K562 (cell line): ENCODE measurements around the gene POLR2A. TPM values are rescaled to one million over a fixed set of nuclear protein-coding genes. Genes with fewer than 3 reads are reported as not detected.

Experiments used
- CCAR2 ChIP-seq: fragments of 200-400 bp; formaldehyde crosslinking; IDR thresholded peaks from 2 replicates; pipeline ENCODE4 v1.6.1; 2017; ENCODE audit warnings: mild to moderate bottlenecking, low read depth, low read length
- E4F1 ChIP-seq: fragments of 250-450 bp; sonication (Bioruptor Pico); IDR thresholded peaks from 2 replicates; pipeline ENCODE4 v1.5.0; 2021; ENCODE audit warnings: mild to moderate bottlenecking, borderline replicate concordance
- FIP1L1 ChIP-seq: fragments of 200-400 bp; formaldehyde crosslinking; IDR thresholded peaks from 2 replicates; pipeline ENCODE4 v1.6.1; 2018; ENCODE audit warnings: mild to moderate bottlenecking, low read depth, low read length; ENCODE audit not compliant: poor library complexity, severe bottlenecking
- GTF2A2 ChIP-seq: IDR thresholded peaks from 2 replicates; pipeline ENCODE4 v1.6.1; 2016; ENCODE audit warnings: mild to moderate bottlenecking, missing genetic modification characterization, missing compliant biosample characterization
- KAT7 ChIP-seq: sonication (generic); formaldehyde crosslinking; IDR thresholded peaks from 2 replicates; pipeline ENCODE4 v1.8.0; 2022; ENCODE audit warnings: missing genetic modification reagents, mild to moderate bottlenecking, borderline replicate concordance
- L3MBTL2 ChIP-seq: fragments of 450-650 bp; IDR thresholded peaks from 2 replicates; pipeline ENCODE4 v1.6.1; 2016; ENCODE audit warnings: mild to moderate bottlenecking, moderate library complexity
- MLLT1 ChIP-seq, 2 experiments: fragments of 450-650 bp; IDR thresholded peaks; 2 replicates each; pipeline ENCODE4 v1.6.1; 2016
- MTF1 ChIP-seq: fragments of 250-450 bp; sonication (Bioruptor Pico); IDR thresholded peaks from 2 replicates; pipeline ENCODE4 v1.9.0; 2021; ENCODE audit warnings: moderate library complexity, mild to moderate bottlenecking, inconsistent platforms, borderline replicate concordance
- OTX1 ChIP-seq: fragments of 450-650 bp; formaldehyde crosslinking; IDR thresholded peaks from 2 replicates; pipeline ENCODE4 v1.4.0; 2022; ENCODE audit warnings: mild to moderate bottlenecking
- POLR2G ChIP-seq: fragments of 200-400 bp; formaldehyde crosslinking; IDR thresholded peaks from 2 replicates; pipeline ENCODE4 v1.6.1; 2017; ENCODE audit warnings: low read depth, mild to moderate bottlenecking, antibody characterized with exemption, low read length, moderate library complexity
- POLR2H ChIP-seq: IDR thresholded peaks from 2 replicates; pipeline ENCODE4 v1.6.1; 2016; ENCODE audit warnings: missing genetic modification characterization, low read depth, mild to moderate bottlenecking, control low read depth, missing compliant biosample characterization, moderate library complexity
- PRPF4 ChIP-seq: fragments of 200-400 bp; formaldehyde crosslinking; IDR thresholded peaks from one replicate; pipeline ENCODE4 v1.6.1; 2017; ENCODE audit warnings: low read length, low read depth, mild to moderate bottlenecking; ENCODE audit not compliant: insufficient read depth, poor library complexity, severe bottlenecking
- RAD21 ChIP-seq, 2 experiments: fragments of 250-450 bp in 1 of 2; fragments of 450-650 bp in 1 of 2; sonication (Bioruptor Pico) in 1 of 2; formaldehyde crosslinking in 1 of 2; IDR thresholded peaks in 1 of 2; conservative IDR thresholded peaks in 1 of 2; 2 replicates each; pipeline versions ENCODE4 v1.4.0 to v1.8.0; 2020 to 2022; ENCODE audit warnings: mild to moderate bottlenecking in 2 of 2, moderate library complexity in 1 of 2
- TAF7 ChIP-seq: fragments of 450-650 bp; IDR thresholded peaks from 2 replicates; pipeline ENCODE4 v1.6.1; 2016; ENCODE audit warnings: missing genetic modification characterization, missing compliant biosample characterization
- THAP12 ChIP-seq: fragments of 250-450 bp; sonication (Bioruptor Pico); IDR thresholded peaks from 2 replicates; pipeline ENCODE4 v1.9.0; 2021; ENCODE audit warnings: mild to moderate bottlenecking, inconsistent platforms
- USF1 ChIP-seq: sonication (generic); formaldehyde crosslinking; IDR thresholded peaks from 2 replicates; pipeline ENCODE4 v1.9.0; 2022; ENCODE audit warnings: mild to moderate bottlenecking, missing genetic modification reagents
- ZC3H11A ChIP-seq: IDR thresholded peaks from 2 replicates; pipeline ENCODE4 v1.6.1; 2012; ENCODE audit warnings: low read depth, low read length, improper control_type of control experiment
- ZNF174 ChIP-seq: fragments of 250-450 bp; sonication (Bioruptor Pico); IDR thresholded peaks from 2 replicates; pipeline ENCODE4 v1.4.0; 2020; ENCODE audit warnings: mild to moderate bottlenecking
- ZNF3 ChIP-seq: fragments of 250-450 bp; sonication (Bioruptor Pico); IDR thresholded peaks from 2 replicates; pipeline ENCODE4 v1.5.0; 2021; ENCODE audit warnings: mild to moderate bottlenecking, moderate library complexity
- ZNF507 ChIP-seq: conservative IDR thresholded peaks from 2 replicates; pipeline ENCODE4 v1.6.1; 2017; ENCODE audit warnings: missing genetic modification characterization, missing compliant biosample characterization
- ZNF589 ChIP-seq: fragments of 200-800 bp; sonication (Bioruptor generic); IDR thresholded peaks from 2 replicates; pipeline ENCODE4 v1.6.1; 2016; ENCODE audit warnings: low read depth, missing genetic modification characterization, missing compliant biosample characterization
- polyA plus RNA-seq, 8 experiments: library from polyadenylated mRNA; depleted of rRNA in 4 of 8; stranded (reverse) in 5 of 8; unstranded in 3 of 8; fragments of >200 nt; fragmentation: Nextera tagmentation in 2 of 8; fragmentation: Illumina TruSeq in 1 of 8; extraction: Ambion mirVana in 2 of 8; extraction: Trizol in 1 of 8; gene quantifications; 2 replicates each; pipeline versions ENCODE4 v1.2.1 to v1.2.3, GENCODE V29; 2011 to 2014; ENCODE audit warnings: inconsistent platforms in 1 of 8, missing spikeins in 1 of 8
- total RNA-seq, 7 experiments: library from RNA; depleted of rRNA in 6 of 7; stranded (reverse); fragments of >200 nt in 6 of 7; fragmentation: Illumina TruSeq in 2 of 7; extraction: Trizol in 2 of 7; gene quantifications; 2 replicates each; pipeline versions ENCODE4 v1.2.1 to v1.2.3, GENCODE V29; 2011 to 2021; ENCODE audit warnings: low replicate concordance in 1 of 7

POLR2A gene
- total and polyA plus RNA-seq, 9 of the 15 experiments (the other 6 are each of a cell fraction or from before 2014, with no cell fraction given), result 1.3 to 109 (median 12.4) TPM

DNA sequence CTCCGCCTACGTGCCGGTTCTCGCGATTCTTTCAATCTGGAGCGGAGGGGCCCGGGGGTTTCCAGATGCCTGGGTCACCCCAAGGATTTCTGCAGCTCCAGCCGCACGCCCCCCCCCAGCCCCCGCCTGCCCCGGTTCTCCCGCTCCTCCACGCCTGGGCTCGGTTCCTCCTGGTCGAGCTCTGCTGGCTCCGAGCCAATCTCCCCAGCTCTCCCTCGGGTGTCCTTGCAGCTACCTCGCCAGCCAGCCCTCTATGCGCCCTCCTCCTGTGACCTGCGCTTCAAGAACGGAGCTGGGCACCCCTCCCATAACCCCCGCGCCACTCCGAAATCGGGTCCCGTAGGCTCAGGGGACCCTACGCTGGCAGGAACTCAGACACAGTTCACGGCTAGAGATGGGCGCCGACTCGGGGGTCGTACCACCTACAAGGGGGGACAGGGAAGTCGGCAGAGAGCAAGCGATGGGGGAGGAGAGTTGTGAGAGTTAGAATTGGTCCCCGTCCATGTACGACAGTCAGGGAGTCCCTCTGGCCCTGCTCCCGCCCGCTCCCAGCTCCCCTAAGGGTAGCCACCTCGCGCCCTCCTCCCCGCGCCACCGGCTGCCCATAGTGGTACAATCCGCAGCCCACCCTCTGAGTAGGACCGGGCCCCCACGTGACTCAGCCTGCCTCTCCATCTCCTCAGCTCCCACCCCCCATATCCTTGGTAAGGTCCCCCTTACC is 43.9 kb upstream of the POLR2A start (continued):
- TF ChIP-seq CCAR2, result no peak
- TF ChIP-seq GTF2A2 (tag), result no peak
- 0 out of 2 replicates have a peak, but pooled peaks have one; percentile 31 for TF ChIP-seq KAT7
- TF ChIP-seq ZC3H11A, result no peak
- TF ChIP-seq ZNF507 (tag), result no peak
- TF ChIP-seq OTX1 (CRISPR knock-in tag), result no peak
- TF ChIP-seq MLLT1 (IDR thresholded peaks at IDR 0.05), result no peak
- TF ChIP-seq THAP12, result no peak
- no peak for TF ChIP-seq ZNF3
- TF ChIP-seq TAF7 (tag), result no peak
- no peak for TF ChIP-seq L3MBTL2
- TF ChIP-seq MTF1 (CRISPR knock-in tag), result no peak
- TF ChIP-seq RAD21 (CRISPR knock-in tag; conservative IDR thresholded peaks at IDR 0.05 in 1 of 2, IDR thresholded peaks at IDR 0.05 in 1 of 2), result no peak
- no peak for TF ChIP-seq POLR2H
- TF ChIP-seq ZNF589 (CRISPR knock-in tag), result no peak
- TF ChIP-seq FIP1L1, result no peak
- TF ChIP-seq PRPF4, result no peak
- TF ChIP-seq POLR2G, result 0 out of 2 replicates have a peak, but pooled peaks have one; percentile 40
- no peak for TF ChIP-seq E4F1 (CRISPR knock-in tag)
- peak; percentile 73 for TF ChIP-seq USF1
- TF ChIP-seq ZNF174 (CRISPR knock-in tag), result no peak
